K562 (cell line): ENCODE data around the gene FAM187B. TPM values are rescaled to one million over a fixed set of nuclear protein-coding genes. Genes with fewer than 3 reads are reported as not detected.

Source experiments
- BRD4 ChIP-seq: fragments of 200-600 bp; sonication (generic); IDR thresholded peaks from 2 replicates; pipeline ENCODE4 v1.6.1; 2017; ENCODE audit warnings: inconsistent platforms
- CCAR2 ChIP-seq: fragments of 200-400 bp; formaldehyde crosslinking; IDR thresholded peaks from 2 replicates; pipeline ENCODE4 v1.6.1; 2017; ENCODE audit warnings: mild to moderate bottlenecking, low read depth, low read length
- CHD4 ChIP-seq: fragments of 200-600 bp; sonication (generic); IDR thresholded peaks from 3 replicates; pipeline ENCODE4 v1.6.1; 2012; ENCODE audit warnings: low read depth, mild to moderate bottlenecking, mixed read lengths, low read length, inconsistent platforms; ENCODE audit not compliant: insufficient read depth, insufficient replicate concordance, poor library complexity, severe bottlenecking
- CREB1 ChIP-seq, 2 experiments: sonication (generic) in 1 of 2; formaldehyde crosslinking in 1 of 2; IDR thresholded peaks; 2 replicates each; pipeline versions ENCODE4 v1.6.1 to v1.8.0; 2012 to 2022; ENCODE audit warnings: inconsistent platforms in 1 of 2, mild to moderate bottlenecking in 1 of 2, missing genetic modification reagents in 1 of 2, moderate library complexity in 1 of 2
- CREBBP ChIP-seq: IDR thresholded peaks from one replicate; pipeline ENCODE4 v1.6.1; 2012; ENCODE audit warnings: low read depth, mild to moderate bottlenecking, control low read depth, inconsistent platforms, low read length
- DEAF1 ChIP-seq: fragments of 450-650 bp; formaldehyde crosslinking; IDR thresholded peaks from 2 replicates; pipeline ENCODE4 v1.4.0; 2020; ENCODE audit warnings: mild to moderate bottlenecking, moderate library complexity
- EHMT2 ChIP-seq: fragments of 450-650 bp; IDR thresholded peaks from 2 replicates; pipeline ENCODE4 v1.6.1; 2018; ENCODE audit warnings: antibody characterized with exemption
- ETV1 ChIP-seq: fragments of 450-650 bp; conservative IDR thresholded peaks from 2 replicates; pipeline ENCODE4 v1.6.1; 2016; ENCODE audit warnings: missing genetic modification characterization, control low read depth, low read depth, missing compliant biosample characterization
- L3MBTL2 ChIP-seq: fragments of 450-650 bp; IDR thresholded peaks from 2 replicates; pipeline ENCODE4 v1.6.1; 2016; ENCODE audit warnings: mild to moderate bottlenecking, moderate library complexity
- RBM25 ChIP-seq: fragments of 200-400 bp; formaldehyde crosslinking; IDR thresholded peaks from 2 replicates; pipeline ENCODE4 v1.6.1; 2018; ENCODE audit warnings: low read length, low read depth, moderate library complexity; ENCODE audit not compliant: severe bottlenecking
- RCOR1 ChIP-seq, 2 experiments: IDR thresholded peaks; 2 replicates each; pipeline ENCODE4 v1.6.1; 2012; ENCODE audit warnings: low read depth in 2 of 2, low read length in 2 of 2, borderline replicate concordance in 1 of 2, improper control_type of control experiment in 1 of 2
- RREB1 ChIP-seq: fragments of 250-450 bp; sonication (Bioruptor Pico); IDR thresholded peaks from 2 replicates; pipeline ENCODE4 v1.4.0; 2020
- VEZF1 ChIP-seq: fragments of 200-800 bp; sonication (Bioruptor generic); IDR thresholded peaks from 2 replicates; pipeline ENCODE4 v1.6.1; 2017; ENCODE audit warnings: missing genetic modification characterization, missing compliant biosample characterization
- ZBTB33 ChIP-seq: sonication (generic); formaldehyde crosslinking; IDR thresholded peaks from 2 replicates; pipeline ENCODE4 v1.8.1; 2023; ENCODE audit warnings: mild to moderate bottlenecking, missing genetic modification reagents
- ZNF174 ChIP-seq: fragments of 250-450 bp; sonication (Bioruptor Pico); IDR thresholded peaks from 2 replicates; pipeline ENCODE4 v1.4.0; 2020; ENCODE audit warnings: mild to moderate bottlenecking
- polyA plus RNA-seq, 8 experiments: library from polyadenylated mRNA; depleted of rRNA in 4 of 8; stranded (reverse) in 5 of 8; unstranded in 3 of 8; fragments of >200 nt; fragmentation: Nextera tagmentation in 2 of 8; fragmentation: Illumina TruSeq in 1 of 8; extraction: Ambion mirVana in 2 of 8; extraction: Trizol in 1 of 8; gene quantifications; 2 replicates each; pipeline versions ENCODE4 v1.2.1 to v1.2.3, GENCODE V29; 2011 to 2014; ENCODE audit warnings: inconsistent platforms in 1 of 8, missing spikeins in 1 of 8
- total RNA-seq, 7 experiments: library from RNA; depleted of rRNA in 6 of 7; stranded (reverse); fragments of >200 nt in 6 of 7; fragmentation: Illumina TruSeq in 2 of 7; extraction: Trizol in 2 of 7; gene quantifications; 2 replicates each; pipeline versions ENCODE4 v1.2.1 to v1.2.3, GENCODE V29; 2011 to 2021; ENCODE audit warnings: low replicate concordance in 1 of 7

FAM187B gene
- total and polyA plus RNA-seq, 9 of the 15 experiments (the other 6 are each of a cell fraction or from before 2014, with no cell fraction given) = 0.04 to 0.09 TPM; not detected in 7

- TF ChIP-seq RREB1 (CRISPR knock-in tag) = no peak
- TF ChIP-seq CHD4 = no peak
- peak; percentile 72 for TF ChIP-seq L3MBTL2
- TF ChIP-seq ETV1 (tag) = no peak
- peak; percentile 85 for TF ChIP-seq VEZF1
- no peak for TF ChIP-seq ZNF174 (CRISPR knock-in tag)
- no peak for TF ChIP-seq DEAF1 (CRISPR knock-in tag)
- TF ChIP-seq CREBBP = no peak
- TF ChIP-seq RBM25 = no peak
- no peak for TF ChIP-seq BRD4
- no peak for TF ChIP-seq CCAR2
- TF ChIP-seq RCOR1 (IDR thresholded peaks at IDR 0.05; ENCODE audit: borderline replicate concordance in 1 of 2, low read depth in 2 of 2, low read length in 2 of 2) = 0 out of 4 replicates have a peak, but pooled peaks of 1 of the 2 experiments have one; percentile 33
- no peak for TF ChIP-seq EHMT2
- peak; percentile 90 for TF ChIP-seq ZBTB33 (CRISPR knock-in tag)
- no peak for TF ChIP-seq CREB1 (IDR thresholded peaks at IDR 0.05)
- no peak for TF ChIP-seq CREB1 (CRISPR knock-in tag; IDR thresholded peaks at IDR 0.05)
Measured at GRCh38 chr19:35224681-35225571, 3.6 kb downstream of the FAM187B start (continued).
